Stromal cell of bone marrow (primary cell): ENCODE data around the gene FAM78B.

Experiments used
- DNase-seq: peaks from one replicate; pipeline ENCODE4 v3.0.0-alpha.2; 2012; ENCODE audit warnings: low read depth

Gene FAM78B

DNA sequence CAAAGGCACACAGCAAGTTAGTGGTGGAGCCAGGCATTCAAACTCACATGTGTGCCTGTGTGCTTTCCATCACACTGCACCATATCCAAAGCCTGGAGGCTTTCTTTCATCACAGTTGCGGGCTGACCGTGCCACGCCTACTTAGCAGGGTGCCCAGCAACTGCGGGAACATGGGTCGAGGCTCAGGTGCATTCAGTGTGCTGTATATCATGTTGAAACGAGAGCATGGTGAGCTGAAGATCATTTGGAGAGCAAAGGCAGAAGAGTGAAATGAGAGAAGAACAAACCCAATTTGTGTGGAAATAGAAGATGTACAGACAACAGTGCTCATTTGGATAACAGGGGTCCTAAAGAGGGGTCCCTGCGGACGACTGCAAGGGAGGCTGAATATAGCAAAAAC is 46.5 kb downstream of the FAM78B start:
- DNase-seq: no peak

DNA sequence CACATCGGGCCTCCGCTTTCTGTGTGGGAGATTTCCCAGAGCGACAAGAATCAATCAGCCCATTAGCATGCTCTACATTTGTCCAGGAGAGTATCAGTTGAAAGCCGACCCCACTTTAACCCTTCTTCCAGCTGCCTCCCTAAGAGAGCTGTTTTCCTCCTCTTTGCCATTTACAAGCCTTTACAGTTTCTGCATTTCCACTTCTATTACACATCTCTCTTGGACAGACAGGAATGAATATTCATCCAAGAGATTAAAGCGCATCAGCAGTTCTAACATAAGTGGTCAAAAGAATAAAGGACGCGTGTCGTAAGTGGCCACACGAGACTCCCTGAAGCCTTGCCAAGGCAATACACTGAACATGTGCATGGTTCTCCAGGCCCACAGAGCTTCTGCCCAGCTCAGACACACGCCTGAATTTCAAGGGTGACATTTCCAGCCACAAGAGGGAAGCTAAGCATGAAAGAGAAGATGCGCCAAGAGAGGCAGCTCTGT is 47.3 kb downstream of the FAM78B start:
- DNase-seq: no peak

DNA sequence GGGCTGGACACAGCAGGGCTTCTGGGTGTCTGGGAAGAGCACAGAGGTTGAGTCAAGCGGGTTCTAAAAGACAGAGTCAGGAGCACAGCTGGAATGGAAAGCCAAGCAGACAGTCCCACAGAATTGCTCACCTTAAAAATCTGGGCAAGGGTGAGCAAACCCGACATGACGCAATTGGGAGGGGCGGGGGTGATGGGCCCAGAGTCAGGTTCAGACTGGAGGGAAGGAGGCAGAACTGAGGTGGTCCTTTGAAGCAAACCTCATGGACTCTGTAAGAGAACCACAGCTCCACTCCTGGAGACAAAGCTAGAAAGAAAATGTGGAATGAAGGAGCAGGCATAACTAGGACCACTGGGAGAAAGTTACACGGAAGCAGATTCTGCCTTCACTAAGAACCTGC is 49.0 kb downstream of the FAM78B start:
- DNase-seq: no peak

DNA sequence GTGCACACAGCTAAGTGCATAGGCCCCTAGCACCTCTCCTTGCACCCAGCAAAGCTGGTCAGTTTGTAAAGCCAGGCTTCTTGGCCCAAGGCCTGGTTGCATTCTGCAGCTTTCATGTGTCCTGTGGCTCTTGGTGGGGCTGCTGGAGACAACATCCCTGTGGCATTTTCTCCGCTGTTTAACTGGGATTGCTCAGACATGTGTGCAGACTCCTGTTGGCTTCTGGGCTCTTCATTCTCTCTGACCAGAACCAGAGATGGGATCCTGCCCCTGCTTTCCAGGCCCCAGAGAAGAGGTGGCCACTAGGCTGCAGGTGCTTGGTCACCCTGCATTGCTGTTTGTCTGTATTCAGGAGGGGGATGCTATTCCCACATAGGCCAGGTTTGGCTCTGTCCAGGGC is 50.8 kb downstream of the FAM78B start:
- DNase-seq: no peak

DNA sequence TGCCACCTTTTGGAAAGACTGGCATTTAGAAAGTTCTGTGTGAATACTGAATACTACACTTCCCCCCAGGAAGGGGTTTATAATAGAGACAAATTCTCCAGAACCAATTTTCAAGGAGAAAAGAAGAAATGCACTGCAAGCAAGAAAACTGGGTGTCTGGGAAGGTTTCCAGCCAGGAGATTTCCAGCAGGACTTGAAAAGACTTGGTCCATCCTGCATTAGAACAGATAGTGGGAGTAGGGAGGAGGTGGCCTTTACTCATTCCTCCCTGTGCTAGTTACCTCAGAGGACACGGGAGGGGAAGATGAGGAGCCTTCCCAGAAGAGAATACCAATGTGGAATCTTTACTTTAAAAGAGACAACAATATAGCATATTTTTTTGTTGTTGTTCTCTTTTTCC is 52.4 kb downstream of the FAM78B start:
- no peak for DNase-seq

DNA sequence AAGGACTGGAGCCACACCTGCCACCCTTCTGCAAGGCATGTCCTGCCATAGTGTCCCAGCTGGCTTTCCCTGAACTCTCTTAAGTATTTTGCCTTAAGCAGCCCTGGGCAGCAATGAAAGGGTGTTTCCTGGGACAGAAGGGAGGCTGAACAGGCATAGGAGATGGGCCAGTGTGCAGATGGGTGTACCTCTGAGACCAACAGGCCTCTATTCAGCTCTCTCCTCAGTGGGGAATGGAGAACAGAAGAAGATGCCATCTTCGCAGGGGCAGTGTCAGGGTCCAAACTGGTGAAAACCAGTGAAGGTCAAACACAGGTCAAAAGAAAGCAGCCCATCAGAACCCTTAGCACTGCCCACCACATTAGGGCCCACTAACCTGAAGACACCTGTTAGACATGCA is 53.2 kb downstream of the FAM78B start:
- no peak for DNase-seq

DNA sequence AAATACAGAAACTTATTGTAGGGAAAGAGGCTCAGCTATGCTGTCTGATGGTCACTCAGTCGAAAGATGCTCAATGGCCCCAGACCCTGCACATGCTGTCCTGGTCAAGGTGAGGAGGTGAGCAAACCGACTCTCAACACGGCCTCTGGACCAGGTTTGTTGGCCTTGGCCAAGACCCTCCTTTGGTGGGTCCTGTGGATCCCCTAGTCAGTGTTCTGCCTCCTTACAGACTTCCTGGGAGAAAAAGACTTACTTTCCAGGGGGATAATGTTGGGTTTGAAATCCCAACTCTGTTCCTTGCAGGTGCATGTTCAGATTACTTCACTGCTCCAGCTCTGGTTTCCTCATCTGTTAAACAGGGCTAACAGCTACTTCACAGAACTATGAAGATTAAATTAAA is 53.8 kb downstream of the FAM78B start:
- no peak for DNase-seq

DNA sequence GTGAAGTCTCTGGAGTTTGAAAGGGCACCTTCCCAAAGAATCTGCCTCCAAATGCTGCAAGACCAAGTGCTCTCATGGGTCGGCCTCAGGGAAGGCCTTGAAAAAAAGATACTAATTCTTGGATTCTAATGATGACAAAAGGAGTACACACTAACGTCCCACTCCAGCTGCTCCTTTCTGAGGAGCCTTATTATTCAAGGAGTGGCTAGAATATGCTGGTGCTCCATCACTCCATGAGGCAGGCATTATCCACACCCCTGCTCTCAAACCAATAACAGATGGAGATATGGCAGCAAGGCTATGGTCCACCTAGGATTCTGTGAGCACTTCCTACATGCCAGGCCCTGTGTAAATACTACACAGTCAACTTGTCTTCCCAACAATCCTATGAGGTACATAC is 54.4 kb downstream of the FAM78B start:
- no peak for DNase-seq

DNA sequence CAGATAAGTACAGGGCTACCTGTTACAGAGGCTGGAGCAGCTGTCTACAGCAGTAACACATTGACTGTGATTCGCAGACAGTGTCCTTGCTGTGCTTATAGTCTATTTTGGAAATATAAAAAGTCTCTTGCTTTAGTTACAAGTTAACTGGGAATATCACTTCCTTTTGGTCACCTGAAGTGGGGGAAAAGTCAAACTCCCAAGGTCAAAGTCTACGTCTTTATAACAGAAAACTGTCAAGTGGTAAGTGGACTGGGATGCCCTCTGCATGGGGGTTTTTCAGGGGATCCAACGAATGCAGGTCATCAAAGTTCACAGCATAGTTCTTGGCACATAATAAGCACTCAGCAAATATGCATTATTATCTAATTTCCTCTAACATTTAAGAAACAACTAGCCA is 55.4 kb downstream of the FAM78B start:
- DNase-seq: no peak

DNA sequence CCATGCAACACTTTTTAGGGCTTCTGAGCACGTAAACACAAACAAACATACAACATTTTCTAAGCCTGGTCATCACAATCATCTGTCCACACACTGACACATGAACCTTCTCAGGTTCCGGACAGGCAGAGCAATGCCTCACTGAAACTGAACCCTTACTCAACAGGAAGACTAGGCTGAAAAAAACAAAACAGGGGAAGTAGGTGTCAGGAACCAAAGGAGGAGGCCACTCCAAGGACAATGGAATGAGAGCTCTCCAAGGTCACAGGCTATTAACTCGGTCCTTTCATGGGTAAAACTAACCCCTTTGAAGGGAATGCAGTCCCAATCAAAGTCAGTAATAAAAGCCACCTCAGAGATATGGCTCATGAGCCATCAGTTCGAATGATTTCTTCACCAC is 76.6 kb downstream of the FAM78B start:
- no peak for DNase-seq

DNA sequence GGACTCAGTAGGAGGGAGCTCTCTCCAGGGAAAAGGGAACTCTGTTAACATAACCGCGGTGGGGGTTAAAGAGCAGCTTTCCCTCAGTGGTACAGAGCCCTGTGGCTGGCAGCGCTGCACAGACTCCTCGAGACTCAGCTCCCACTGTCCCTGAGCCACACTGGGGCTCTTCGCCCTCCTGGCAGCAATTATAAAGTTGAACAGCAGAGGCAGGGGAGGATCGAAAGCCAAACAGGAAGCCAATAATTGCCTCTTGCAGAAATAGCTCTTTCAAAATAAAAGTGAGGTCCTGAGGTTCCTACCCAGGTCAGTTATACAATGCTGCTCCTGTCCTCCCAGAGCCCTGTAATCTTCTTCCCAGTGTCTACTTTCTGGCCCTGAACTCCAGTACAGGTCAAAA is 77.0 kb downstream of the FAM78B start:
- DNase-seq: no peak

DNA sequence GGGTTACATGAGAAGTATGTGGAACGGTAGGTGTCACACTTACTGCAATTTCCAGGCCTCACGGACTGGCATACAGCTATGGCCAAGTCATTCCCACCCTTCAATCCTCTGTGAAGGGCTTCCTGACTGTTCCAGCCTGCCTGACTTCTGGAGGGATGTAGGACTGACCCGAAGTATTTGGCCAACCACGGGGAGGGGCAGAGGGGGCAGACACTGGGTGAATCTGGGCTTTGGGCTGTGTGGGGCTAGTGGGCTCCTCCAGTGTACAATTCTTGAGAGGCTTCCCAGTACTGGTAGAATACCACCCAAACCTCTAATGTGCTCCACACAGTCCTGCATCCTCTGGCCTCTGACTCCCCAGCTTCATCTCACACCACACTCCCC is 78.2 kb downstream of the FAM78B start:
- DNase-seq: no peak

DNA sequence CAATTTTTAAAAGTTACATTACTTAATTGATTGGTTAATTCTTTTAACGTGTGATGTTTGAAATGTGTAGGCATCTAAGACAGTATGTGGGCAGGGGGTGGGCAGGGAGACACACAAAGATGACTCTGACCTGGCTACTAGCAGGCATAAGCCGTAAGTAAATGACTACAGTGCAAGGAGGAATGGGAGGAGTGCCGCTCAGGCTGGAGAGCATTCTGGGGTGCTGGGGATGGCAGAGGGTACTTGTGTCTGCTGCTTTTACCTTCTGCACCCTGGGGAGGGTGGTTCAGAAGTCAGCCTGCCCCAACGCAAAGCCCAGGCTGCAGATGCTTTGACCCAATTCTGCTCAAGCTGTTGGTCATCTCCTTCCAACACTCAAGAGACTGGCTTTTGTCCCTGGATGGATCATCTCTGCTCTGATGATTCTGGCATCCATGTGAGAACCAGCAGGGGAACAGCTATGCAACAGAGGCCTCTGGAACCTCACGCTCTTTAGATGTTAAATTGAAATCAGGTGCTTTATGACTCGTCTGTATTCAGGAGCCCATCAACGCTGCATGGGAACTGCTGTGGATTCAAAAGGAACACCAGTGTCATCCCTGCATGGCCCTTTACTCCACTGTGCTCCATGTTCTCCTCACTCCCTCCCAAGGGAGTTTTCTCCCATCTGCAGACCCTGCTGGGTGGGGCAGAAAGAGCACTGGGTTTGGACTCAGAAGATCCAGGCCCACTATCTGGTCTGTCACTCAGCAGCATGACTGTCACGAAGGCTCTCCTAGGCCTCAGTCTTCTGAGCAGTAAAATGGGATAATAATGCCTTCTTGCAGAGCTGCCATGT is 78.8 kb downstream of the FAM78B start:
- no peak for DNase-seq

DNA sequence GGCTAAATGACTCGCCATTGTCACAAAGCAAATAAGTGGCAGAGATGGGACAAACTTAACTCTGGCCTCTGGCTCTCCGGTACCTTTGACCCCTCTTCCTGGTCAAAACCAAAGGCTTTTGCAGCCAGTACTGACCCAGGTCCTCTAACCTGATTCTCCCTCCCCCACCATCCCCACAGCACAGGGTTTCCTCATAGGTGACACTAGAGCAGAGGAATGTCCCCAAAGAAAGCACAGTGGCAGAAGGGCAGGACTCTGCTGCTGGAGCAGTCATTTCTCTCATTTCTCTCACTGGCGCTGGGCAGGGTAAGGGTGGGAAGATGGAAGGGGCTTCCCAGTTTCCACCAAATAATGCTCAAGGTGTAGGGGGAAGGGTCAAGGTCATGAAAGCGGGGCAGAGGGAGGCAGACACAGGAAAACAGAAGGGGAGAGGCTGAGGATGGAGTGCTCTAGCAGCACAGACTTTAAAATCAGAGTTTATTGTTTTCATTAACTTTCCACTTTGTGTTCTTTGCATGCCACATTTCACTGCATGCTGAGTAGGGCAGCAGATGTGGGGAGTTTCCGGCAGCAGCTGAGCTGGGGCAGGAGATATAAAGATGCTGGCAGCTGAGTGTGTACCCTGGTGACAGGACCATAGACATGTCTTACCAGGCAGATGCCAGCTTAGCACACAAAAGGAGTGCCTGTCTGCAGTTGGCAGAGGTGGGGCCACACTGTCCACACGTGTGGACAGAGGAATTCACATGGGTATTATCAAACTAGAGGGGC is 80.5 kb downstream of the FAM78B start:
- DNase-seq: no peak

DNA sequence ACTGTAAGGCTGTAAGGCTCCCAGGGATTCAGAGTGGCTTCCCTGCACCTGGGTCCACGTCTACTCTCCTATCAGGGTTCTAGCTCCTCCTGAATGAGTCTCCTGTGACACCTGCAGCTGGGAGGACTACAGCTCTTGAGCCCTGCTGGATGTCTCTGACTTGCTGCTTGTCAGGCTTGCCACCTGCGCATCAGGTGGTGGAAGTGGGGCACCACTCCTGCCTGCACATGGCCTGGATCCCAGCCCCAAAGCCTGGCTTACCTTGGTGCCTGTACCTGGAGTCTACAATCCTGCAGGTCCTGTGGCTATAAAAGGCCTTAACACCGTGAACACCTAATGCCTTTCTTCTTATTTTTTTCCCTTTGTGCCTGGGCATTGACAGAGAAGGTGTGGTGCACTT is 82.2 kb downstream of the FAM78B start:
- DNase-seq: no peak

DNA sequence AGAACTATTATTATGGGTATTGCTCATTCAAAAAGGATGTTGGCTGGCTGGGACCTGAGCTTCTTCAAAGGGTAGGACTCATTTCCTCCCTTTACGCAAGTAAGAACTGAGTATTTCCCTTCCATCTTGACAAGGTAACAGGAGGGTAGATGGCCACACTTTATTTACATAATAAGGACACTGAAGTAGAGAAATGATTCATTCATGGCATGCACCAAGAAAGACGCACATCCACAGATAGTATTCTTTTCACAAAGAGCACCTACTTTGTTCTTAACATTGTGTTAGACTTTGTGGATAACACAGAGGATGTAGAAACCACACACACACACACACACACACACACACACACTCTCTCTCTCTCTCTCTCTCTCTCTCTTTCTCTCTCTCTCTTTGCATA is 82.9 kb downstream of the FAM78B start:
- DNase-seq: no peak

DNA sequence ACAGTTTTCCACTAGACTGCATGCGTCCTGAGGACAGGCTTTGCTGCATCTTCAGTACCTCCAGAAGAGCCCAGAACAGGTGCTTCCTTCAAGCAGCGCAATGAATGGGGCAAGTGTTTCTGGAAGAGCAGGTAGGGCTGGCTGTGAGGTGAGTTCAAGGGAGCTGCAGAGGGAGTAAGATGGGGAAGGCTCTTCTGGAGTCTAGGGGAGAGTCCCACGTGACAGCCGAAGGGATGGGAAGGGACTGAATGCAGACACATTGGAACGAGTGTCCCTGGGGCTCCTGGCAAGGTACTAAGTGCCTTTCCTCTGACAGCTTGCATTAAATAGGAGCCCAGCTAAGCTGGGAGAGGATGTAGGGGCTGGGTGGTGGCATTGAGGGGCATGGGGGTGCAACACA is 84.2 kb downstream of the FAM78B start:
- DNase-seq: no peak

DNA sequence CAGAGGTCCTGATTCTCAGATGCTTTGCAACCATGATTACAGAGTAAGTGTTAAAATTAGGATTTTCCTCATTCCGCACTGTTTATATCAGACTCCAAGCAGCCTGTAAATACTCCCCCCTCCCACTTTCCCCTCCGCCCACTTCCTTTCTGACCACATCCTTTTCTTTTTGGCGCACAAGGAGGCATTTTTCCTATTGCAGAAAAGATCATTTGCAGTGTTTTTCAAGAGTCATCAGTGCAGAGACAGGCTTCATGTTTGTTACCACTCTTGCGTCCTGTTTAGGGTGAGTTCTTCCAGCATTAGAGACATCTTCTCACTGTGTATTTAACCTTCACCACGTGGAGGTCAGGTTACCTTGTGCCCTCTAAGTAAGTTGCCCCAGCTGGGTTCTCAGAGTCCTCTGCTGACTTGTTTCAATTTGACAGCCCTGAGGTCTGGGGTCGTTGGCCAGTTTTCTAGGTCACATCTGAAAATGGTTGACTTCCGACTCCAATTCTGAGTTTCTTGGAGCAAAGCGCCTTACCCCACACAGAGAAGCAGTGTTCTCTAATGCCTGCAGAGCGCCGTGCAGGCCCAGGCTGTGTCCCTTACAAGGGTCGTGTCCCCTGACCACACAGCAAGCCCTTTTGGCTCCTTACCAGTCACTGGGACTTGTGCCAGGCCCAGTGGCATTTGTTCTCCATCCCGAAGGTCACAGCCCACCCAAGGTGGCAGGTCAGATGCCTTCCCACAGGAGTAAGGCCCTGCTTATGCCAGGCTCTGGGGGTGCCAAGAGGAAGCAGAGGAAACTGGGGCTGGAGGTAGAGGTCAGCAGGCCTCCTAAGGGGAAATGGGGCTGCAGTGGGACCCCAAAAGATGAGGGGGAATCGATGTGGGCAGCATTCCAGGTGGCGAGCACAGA is 85.6 kb downstream of the FAM78B start:
- no peak for DNase-seq

DNA sequence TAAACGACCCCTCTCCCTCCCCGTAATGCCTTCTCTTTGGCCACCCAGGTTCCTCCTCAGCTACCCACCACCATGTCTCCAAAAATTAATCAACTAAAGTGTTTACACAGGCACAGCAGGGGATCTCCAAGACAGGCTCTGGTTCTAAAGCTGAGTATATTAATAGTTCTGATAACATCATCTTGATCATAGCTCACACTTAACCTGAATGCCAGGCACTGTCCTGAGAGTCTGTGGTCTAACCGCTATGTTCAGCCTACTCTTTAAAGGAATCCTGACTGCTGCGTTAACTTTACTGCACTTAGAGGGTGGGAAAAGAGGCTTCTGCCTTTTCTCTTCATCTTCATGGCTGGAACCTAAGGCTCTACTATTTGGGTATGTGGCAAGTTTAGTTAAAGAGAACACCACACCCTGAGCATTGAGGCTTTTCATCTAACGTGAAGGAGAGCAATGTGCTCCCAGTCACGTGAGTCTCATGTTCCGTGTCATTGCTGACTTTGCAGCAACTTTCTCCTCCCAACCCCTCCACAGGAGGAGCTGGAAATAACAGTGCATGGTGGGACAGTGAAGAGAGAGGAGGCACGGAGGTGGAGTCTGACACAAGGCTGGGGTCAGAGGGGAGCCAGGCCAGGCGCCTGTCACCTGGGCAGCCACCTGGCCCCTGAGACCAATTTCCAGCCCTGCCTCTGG is 86.4 kb downstream of the FAM78B start:
- DNase-seq: no peak

DNA sequence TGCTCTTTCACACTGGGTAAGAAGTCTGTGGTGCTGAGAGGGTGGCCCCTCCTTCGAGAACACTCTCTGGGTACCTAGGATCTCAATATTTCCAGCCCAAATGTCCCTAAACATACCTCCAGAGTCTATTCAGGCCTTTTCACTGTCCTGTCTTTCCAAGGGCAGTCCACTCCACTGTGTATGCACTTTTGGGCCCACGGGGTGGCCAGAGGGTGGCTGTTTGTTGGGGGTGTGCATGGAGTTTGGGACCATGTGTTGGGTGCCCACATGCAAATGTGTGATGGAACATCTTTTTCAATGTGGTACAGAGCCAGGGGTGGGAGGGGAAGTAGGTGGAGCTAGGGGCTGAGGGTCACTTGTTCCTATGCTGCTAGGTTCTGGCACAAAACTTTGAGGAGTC is 87.5 kb downstream of the FAM78B start:
- DNase-seq: no peak

DNA sequence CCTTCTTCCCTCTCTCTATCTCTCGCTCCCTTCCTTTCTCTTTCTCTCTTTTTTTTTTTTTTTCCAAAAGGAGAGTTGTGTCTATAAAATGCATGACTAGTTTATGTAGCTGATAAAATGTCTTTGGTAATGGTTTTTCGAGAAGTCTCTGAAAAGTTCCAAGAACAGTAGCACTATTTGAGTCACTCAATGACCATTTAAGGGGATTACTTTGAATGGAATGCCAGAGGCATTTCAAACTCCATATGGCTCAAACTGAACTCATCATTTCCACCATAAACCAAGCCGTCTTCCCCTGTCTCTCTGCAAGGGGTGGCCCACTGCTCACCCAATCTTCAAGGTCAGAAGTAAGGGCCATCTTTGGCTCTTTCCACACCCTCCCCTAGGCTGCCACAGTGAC is 93.3 kb downstream of the FAM78B start:
- no peak for DNase-seq

DNA sequence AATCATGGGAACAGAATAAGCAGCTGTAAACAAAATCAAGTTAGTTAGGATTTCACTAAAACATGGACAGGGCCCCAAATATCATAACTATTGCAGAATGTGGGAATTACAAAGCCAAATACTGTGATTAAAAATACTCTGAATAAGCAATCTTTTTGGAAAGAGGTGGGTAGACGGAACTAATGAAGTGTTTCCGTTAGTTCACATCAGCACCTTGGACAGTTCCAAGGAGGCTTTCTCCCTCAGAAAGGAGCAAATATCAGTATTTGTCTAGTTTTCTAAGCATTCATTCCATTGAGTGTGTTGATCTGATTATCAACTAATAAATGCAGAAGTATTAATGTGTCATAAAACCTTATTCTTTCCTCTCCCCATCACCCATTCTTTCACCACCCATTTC is 97.4 kb downstream of the FAM78B start:
- DNase-seq: no peak
